Measurements from ENCODE around the gene SCYGR6.

The SCYGR6 gene

GRCh38 chr2:227713291-227713690, 11.3 kb downstream of the SCYGR6 start:
- DNase-seq (ENCODE audit: low read depth in 2 of 2) = no peak

GRCh38 chr2:227710986-227711385, 13.6 kb downstream of the SCYGR6 start:
- DNase-seq (ENCODE audit: low read depth in 2 of 2) = no peak

- DNase-seq (ENCODE audit: low read depth in 2 of 2) = no peak
Measured at GRCh38 chr2:227707390-227707789, 17.2 kb downstream of the SCYGR6 start.

GRCh38 chr2:227706859-227707258, 17.7 kb downstream of the SCYGR6 start:
- DNase-seq (ENCODE audit: low read depth in 2 of 2) = no peak

- no peak for DNase-seq (ENCODE audit: low read depth in 2 of 2)
Measured at GRCh38 chr2:227703961-227704360, 20.6 kb downstream of the SCYGR6 start.

GRCh38 chr2:227703280-227703732, 21.3 kb downstream of the SCYGR6 start:
- DNase-seq (ENCODE audit: low read depth in 2 of 2) = no peak

- no peak for DNase-seq (ENCODE audit: low read depth in 2 of 2)
Measured at GRCh38 chr2:227701556-227701955, 23.0 kb downstream of the SCYGR6 start.

GRCh38 chr2:227696990-227697679, 27.4 kb downstream of the SCYGR6 start:
- DNase-seq (ENCODE audit: low read depth in 2 of 2) = no peak

- no peak for DNase-seq (ENCODE audit: low read depth in 2 of 2)
Measured at GRCh38 chr2:227687189-227687588, 37.4 kb downstream of the SCYGR6 start.

- no peak for DNase-seq (ENCODE audit: low read depth in 2 of 2)
Measured at GRCh38 chr2:227684258-227684657, 40.3 kb downstream of the SCYGR6 start.

- no peak for DNase-seq (ENCODE audit: low read depth in 2 of 2)
Measured at GRCh38 chr2:227677928-227678327, 46.6 kb downstream of the SCYGR6 start.

- no peak for DNase-seq (ENCODE audit: low read depth in 2 of 2)
Measured at GRCh38 chr2:227674485-227674884, 50.1 kb downstream of the SCYGR6 start.

Measured in stimulated activated CD4-positive, alpha-beta T cell treated with anti-CD3 and anti-CD28 coated beads, Interleukin-15, amount 100 ng/mL, for 48 hours (primary cell).